Stimulated activated CD8-positive, alpha-beta memory T cell treated with anti-CD3 and anti-CD28 coated beads, Interleukin-4, amount 100 ng/mL, for 48 hours (primary cell): ENCODE data around the gene DPP9.
A peak's percentile ranks its signal among the peaks of the same experiment; 100 is the strongest.
"Not testable (repeated sequence)": the region's sequence is repeated elsewhere in the genome, so short reads cannot be mapped to it uniquely, and the experiment has no call there.

Experiments used
- DNase-seq: peaks from one replicate; pipeline ENCODE4 v3.0.0-alpha.2; 2020

The DPP9 gene

GRCh38 chr19:4738734-4739133 is 15.1 kb upstream of the DPP9 start:
- DNase-seq, result no peak

DNA sequence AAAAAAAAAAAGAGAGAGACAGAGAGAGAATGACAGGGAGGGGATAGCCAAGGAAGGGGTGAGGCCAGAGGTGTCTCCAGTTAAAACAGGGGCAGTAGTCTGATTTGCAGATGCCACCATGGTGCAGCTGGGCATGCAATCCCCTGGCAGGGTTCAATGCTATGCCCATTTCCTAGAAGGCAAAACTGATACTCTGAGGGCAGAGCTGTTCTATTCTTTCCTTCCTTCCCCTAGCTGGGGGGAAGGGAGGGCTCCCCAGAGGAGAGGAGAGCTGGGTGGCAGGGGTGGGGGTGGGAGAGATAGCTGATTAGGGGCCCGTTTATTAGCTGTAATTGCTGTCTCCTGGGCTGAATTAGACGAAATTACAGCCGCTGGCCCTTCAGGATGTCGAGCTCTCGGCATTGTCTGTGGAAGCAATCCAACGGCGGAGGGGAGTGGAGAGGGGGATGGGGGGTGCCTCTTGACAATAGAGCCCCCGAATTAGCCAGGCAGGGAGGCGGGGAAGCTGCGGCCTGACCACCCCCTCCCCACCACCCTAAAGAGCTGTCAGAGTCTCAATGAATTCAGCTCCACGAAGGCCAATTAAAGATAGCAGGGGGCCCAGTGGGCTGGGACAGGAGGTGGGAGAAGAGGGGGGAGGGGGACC is 14.4 kb upstream of the DPP9 start:
- DNase-seq, result no peak

- DNase-seq, result no peak
These were observed 10.2 kb upstream of the DPP9 start for GRCh38 chr19:4733755-4734345.

- DNase-seq, result peak; percentile 61
These were observed 9.1 kb upstream of the DPP9 start for GRCh38 chr19:4732680-4733114.

DNA sequence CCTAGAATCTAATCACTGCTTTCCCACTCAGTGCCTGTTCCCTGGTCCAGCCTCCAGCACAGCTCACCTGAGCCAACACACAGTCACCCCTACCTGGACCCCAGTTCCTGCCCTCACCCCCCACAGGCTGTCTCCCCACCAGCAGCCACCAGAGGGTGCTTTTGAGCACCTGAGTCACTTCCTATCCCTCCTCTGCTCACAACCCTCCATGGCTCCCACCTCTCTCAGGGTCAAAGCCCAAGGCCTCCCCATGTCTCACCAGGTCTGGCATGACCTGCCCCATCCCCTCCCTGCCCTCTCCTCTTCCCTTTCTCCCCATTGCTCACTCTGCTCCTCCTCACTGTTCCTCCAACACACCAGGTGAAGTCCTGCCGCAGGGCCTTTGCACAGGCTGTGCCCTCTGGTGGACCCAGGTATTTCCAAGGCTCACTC is 7.1 kb upstream of the DPP9 start:
- DNase-seq, result peak; percentile 85

GRCh38 chr19:4728871-4729270 is 5.2 kb upstream of the DPP9 start:
- no peak for DNase-seq

DNA sequence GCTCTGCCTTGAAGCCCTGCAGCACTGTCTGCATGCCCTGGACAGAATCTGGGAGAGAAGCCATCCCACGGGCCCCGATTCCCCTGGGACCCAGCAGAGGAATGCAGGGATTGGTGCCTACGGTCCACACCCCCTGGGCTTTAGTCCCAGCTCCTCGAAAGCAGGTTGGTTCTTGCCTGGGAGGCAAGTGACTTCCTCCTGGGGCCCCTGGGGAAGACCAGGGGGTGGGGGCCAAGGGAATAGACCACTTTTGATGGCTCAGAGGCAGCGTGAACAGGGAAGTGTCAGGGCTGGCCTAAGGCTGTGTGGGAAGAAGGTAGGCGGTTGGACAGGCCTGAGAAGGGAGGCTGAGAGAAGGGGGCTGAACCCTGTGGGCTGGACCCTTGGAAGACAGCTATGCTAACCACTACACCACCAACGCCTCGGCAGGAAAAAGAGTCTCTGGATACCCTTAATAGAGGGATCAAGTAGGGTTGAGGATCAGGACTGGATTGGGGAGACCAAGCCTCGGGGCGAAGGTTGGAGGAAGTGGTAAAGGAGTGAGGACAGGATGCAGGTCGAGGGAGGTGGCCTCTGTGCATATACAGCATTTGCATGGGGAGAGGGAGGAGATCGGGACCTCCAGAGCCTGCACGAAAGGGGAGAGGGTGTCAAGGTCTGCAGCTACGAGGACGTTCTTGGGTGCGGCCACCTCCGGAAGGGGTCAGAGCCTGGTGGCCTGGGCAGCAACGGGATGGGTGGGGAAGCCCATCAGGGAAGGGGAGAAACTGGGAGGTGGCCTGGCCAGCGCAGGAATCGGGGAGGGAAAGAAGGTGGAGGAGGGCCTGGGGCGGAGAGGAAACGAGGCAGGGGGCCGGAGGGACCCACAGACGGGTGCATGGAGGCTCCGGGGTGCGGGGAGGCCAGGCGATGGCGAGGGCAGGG is 709 bp downstream of the DPP9 start:
- DNase-seq, result peak; percentile 42

DNA sequence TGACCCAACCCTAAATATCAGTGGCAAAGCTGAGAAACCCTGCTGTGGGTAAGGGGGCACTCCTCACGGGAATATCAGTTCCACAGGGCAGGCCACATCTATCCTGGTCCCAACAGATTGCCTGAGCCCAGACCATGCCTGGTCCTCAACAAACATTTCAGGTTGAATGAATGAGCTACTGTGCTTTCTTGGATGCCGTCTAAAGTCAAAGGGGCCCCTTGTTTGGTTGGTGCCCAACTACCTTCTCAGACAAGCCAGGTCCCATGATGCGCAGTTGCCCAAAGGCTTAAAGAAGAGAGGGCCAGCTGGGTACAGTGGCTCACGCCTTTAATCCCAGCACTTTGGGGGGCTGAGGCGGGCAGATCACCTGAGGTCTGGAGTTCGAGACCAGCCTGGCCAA is 2.4 kb downstream of the DPP9 start:
- no peak for DNase-seq

- DNase-seq, result no peak
These were observed 3.5 kb downstream of the DPP9 start for GRCh38 chr19:4720037-4720700.

- DNase-seq, result no peak
These were observed 4.2 kb downstream of the DPP9 start for GRCh38 chr19:4719499-4719866.

DNA sequence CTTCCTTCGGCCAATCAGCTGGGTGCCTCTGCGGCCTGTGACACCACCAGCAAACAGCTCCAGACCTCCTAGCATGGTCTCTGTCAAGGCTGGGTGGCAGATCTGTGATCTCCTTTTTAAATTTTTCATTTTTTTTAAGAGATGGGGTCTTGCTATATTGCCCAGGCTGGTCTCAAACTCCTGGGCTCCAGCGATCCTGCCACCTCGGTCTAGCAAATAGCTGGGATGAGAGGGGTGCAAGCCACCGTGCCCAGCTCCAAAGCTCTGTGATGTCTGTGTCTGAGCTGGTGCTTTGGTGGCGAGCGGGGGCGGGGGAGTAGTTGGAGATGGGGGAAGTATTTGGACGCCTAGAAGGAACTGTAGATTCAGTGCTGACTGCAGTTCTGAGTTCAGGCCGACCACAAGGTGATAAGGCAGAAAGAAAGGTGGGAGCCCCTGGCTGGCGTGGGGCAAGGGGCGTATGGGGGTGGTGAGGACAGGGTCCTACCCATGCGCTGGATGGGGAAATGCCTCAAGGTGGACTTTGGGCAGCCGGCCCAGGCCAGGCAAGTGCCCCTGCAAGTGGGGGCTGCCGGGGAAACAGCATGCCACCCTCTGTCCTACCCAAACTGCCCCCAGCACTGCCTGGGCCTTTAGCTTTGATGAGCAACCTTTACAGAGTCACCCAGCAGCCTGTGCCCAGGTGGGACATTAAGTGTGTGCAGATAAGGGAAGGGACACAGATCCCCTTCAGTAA is 5.5 kb downstream of the DPP9 start:
- no peak for DNase-seq

DNA sequence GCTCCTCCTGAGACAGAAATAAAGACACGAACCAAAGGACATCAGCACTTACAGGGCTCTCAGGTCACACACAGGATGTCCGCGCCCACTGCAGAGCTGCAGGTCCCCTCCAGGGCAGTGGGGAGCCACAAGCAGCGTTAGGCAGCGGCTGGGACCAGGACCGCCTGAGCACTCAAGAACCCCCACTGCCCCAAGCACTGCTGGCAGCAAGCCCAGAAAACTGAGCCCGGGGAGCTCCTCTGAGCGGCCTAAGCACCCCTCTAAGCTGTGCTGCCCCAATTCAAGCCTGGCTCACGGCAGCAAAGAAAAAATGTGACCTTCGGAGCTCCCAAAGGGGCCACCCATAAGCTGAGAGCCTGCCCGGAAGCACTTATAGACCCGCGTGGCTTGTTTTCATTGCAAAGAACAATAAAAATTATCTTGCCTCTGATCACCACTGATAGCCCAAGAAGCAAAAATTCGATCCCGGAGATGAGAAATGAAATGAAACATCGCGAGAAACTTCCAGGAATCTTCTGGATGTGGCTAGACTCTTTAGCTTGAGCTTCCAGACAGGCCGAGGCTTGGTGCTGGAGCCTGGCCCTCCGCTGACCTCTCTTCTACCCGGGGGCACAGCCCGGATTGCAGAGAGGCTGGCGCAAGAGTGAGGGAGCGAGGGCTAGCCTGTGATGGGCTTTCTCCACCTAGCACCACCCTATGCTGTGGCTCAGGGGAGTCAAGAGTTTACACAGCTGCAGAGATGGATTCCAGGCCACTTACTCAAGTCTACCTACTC is 6.3 kb downstream of the DPP9 start:
- no peak for DNase-seq

DNA sequence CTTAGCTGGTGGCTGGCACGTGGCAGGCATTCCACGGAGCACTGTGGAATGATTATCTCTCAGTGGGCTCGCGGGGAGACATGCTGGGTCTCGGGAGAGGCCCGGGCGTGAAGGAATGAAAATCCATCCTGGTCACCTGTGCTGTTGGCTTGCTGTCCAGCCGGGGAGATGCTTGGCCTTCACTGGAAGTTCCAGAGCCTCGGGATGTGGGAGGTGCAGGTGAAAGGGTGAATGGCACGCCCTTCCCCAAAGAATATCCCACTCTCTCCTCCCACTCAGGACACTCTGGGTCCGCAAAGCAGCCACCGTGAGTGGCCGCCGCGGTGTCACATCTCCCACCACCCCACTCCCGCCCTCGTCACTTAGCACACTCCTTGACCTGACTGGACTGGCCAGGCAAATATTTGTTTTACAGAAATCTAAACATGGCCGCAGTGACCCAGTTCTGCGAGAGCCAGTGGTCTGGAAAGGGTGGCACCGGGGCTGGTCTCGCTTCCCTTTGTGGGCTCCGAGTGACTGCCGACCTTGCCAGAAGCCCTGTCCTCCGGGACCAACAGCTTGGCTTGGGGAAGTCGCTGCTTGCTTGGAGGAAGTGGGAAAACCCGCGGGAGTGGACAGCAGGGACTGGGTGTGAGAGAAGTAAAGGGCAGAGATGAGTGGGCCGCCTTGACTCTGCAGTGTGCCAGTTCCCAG is 8.0 kb downstream of the DPP9 start:
- DNase-seq, result no peak

DNA sequence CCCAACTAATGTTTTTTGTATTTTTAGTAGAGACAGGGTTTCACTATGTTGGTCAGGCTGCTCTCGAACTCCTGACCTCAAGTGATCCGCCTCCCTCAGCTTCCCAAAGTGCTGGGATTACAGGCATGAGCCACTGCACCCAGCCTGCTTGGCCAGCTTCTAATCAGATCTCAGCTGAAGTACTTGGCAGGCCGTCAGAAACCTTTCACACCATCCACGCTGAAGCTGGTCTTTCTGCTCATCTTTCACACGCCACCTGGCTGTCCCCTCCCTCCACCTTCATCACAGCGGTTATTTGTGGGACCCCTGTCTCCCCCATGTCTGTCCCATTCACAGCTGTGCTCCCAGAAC is 8.5 kb downstream of the DPP9 start:
- not testable (repeated sequence) for DNase-seq

- no peak for DNase-seq
These were observed 9.6 kb downstream of the DPP9 start for GRCh38 chr19:4714016-4714415.

DNA sequence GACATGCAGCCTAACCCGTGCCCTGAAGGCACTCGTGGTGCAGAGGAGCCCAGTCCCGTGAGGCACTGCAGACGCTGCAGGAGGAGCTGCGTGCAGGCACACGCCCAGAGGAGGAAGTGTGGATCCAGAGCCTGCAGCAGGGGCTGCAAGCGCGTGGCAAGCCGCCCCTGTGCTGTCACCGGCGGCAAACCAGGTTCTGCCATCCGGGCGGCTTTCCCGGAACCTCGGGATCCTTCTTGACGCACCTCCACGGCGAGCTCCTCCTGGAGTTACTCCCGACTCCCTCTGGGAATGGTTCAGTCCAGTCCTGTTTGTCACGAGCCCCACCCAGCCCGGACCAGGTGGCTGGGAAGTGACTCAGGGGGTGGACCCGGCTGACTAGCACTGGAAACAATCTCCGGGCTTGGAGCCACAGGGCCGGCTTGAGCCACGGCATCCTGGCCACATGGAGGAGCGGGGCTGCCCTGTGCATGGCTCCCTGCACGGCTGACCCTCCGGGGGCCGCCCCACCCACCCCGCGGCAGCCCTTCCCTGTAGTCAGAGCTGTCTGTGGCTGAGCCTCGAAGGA is 10.2 kb downstream of the DPP9 start:
- no peak for DNase-seq

- DNase-seq, result no peak
These were observed 10.9 kb downstream of the DPP9 start for GRCh38 chr19:4712771-4713170.

- no peak for DNase-seq
These were observed 12.4 kb downstream of the DPP9 start for GRCh38 chr19:4711211-4711610.

DNA sequence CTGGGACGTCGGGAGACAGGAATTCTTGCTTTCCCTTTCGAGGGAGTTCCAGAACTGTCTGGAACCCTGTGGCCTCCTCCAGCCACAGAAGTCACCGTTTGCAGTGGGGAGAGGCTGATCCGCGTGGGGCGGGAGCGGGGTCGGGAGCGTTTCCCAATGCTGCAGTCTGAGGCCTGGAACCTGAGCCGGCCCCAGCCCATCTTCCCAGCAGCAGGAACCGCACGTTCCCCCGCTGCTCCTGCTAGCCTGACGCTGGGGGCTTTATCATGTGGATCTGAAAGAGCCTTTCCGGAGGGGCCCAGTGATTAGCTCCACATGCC is 13.4 kb downstream of the DPP9 start:
- no peak for DNase-seq

DNA sequence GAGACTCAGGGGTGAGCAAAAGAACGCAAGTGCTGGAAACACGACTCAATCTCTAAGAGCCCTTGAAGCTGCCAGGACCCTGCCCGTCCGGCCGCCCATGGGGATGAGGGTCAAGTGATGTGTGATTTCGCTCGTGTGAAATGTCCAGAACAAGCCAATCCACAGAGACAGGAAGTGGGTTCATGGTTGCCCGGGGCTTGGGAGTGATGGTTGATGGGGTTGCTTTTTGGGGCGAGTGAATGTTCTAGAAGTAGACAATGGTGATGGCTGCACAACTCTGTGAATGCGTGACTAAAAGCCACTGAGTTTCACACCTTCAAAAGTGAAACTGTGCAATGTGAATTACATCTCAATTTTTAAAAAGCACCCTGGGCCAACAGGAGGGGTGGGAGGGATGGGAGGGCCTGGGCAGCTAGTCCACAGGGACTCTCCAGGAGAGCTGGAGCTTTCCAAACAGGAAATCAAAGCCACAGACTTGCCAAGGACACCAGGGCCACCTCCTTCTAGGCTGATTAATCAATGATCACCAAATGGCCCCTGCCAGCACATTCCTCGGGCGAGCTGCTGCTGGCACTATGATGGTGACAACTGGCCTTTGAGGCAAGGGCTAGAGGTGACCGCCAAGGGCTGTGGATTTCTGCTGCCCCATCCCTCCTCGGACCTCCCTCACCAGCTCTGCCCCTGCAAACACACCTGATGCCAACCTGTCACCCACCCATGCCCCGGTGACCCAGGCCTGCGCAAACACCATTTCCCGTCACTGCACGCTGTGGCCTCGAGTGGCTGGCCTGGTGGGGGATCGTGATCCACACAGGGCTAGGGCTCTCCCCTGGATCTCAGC is 14.0 kb downstream of the DPP9 start:
- DNase-seq, result no peak
